Activated CD4-positive, alpha-beta T cell treated with anti-CD3 and anti-CD28 coated beads, Interleukin-2, amount 10 ng/mL, durations not matched to agents 24 days and 14 days (primary cell): ENCODE measurements around the gene CD5L. TPM values are rescaled to one million over a fixed set of nuclear protein-coding genes. Genes with fewer than 3 reads are reported as not detected.

Experiments used
- DNase-seq: peaks from one replicate; pipeline ENCODE4 v3.0.0; 2022
- H3K27ac Mint-ChIP-seq: one replicate; pipeline ENCODE4 v1.8.0; 2022; ENCODE audit warnings: mild to moderate bottlenecking, mixed read lengths
- H3K27me3 Mint-ChIP-seq: one replicate; pipeline ENCODE4 v1.8.0; 2022; ENCODE audit warnings: mixed read lengths
- H3K36me3 Mint-ChIP-seq: one replicate; pipeline ENCODE4 v1.8.0; 2022; ENCODE audit warnings: low read depth, mild to moderate bottlenecking, mixed read lengths
- H3K4me1 Mint-ChIP-seq: one replicate; pipeline ENCODE4 v1.8.0; 2021; ENCODE audit warnings: mixed read lengths
- H3K4me3 Mint-ChIP-seq: one replicate; pipeline ENCODE4 v1.8.0; 2022; ENCODE audit warnings: mild to moderate bottlenecking, moderate library complexity, mixed read lengths
- H3K9me3 Mint-ChIP-seq: one replicate; pipeline ENCODE4 v1.8.0; 2021; ENCODE audit warnings: mixed read lengths
- intact Hi-C: fragments of 100-400 bp; cut with micrococcal nuclease; formaldehyde crosslinking; loops from one replicate; pipeline ENCODE4 v1.15.1; 2023
- total RNA-seq: library from RNA; stranded (reverse); gene quantifications from 2 replicates; pipeline ENCODE4 v1.2.3, GENCODE V29; 2022

Gene CD5L
- total RNA-seq, 1 donor from 2014 or later = not detected

- H3K27ac Mint-ChIP-seq = no peak overlapping the region
- no peaks in the 10 kb centered on the region for H3K36me3 Mint-ChIP-seq
- no peak for DNase-seq
- intact Hi-C loops = no loop called here
- no peaks in the 10 kb centered on the region for H3K9me3 Mint-ChIP-seq
- H3K4me1 Mint-ChIP-seq = no peaks in the 10 kb centered on the region
- H3K4me3 Mint-ChIP-seq = no peak overlapping the region
- peaks cover 4% of the 10 kb centered on the region for H3K27me3 Mint-ChIP-seq
Observed at GRCh38 chr1:157833145-157833544, 8.5 kb downstream of the CD5L start.

- Mint-ChIP-seq H3K4me1 (no peaks in the 10 kb centered on the region), H3K9me3 (no peaks in the 10 kb centered on the region), H3K27ac (no peak overlapping the region), H3K4me3 (no peak overlapping the region), H3K27me3 (peaks cover 6% of the 10 kb centered on the region), H3K36me3 (no peaks in the 10 kb centered on the region)
- DNase-seq = no peak
- intact Hi-C loops = no loop called here
Observed at GRCh38 chr1:157831968-157832626, 9.5 kb downstream of the CD5L start.

GRCh38 chr1:157830887-157831286 is 10.7 kb downstream of the CD5L start:
- H3K27me3 Mint-ChIP-seq = peaks cover 6% of the 10 kb centered on the region
- no peaks in the 10 kb centered on the region for H3K9me3 Mint-ChIP-seq
- H3K27ac Mint-ChIP-seq = no peak overlapping the region
- no peak for DNase-seq
- intact Hi-C loops = no loop called here
- no peaks in the 10 kb centered on the region for H3K4me1 Mint-ChIP-seq
- H3K36me3 Mint-ChIP-seq = no peaks in the 10 kb centered on the region
- H3K4me3 Mint-ChIP-seq = no peak overlapping the region

- Mint-ChIP-seq H3K4me1 (no peaks in the 10 kb centered on the region), H3K27me3 (peaks cover 6% of the 10 kb centered on the region), H3K36me3 (no peaks in the 10 kb centered on the region), H3K27ac (no peak overlapping the region), H3K9me3 (no peaks in the 10 kb centered on the region), H3K4me3 (no peak overlapping the region)
- DNase-seq = no peak
- intact Hi-C loops = no loop called here
Observed at GRCh38 chr1:157829711-157830110, 11.9 kb downstream of the CD5L start.

GRCh38 chr1:157829210-157829609 is 12.4 kb downstream of the CD5L start:
- Mint-ChIP-seq H3K27ac (no peak overlapping the region), H3K27me3 (peaks cover 6% of the 10 kb centered on the region)

GRCh38 chr1:157820299-157820698 is 21.3 kb downstream of the CD5L start:
- peaks cover 2% of the 10 kb centered on the region for H3K27me3 Mint-ChIP-seq
- no peak overlapping the region for H3K27ac Mint-ChIP-seq
- H3K9me3 Mint-ChIP-seq = no peaks in the 10 kb centered on the region
- no peak overlapping the region for H3K4me3 Mint-ChIP-seq
- DNase-seq = no peak
- intact Hi-C loops = no loop called here
- H3K4me1 Mint-ChIP-seq = no peaks in the 10 kb centered on the region
- no peaks in the 10 kb centered on the region for H3K36me3 Mint-ChIP-seq

More at GRCh38 chr1:157829210-157829609, 12.4 kb downstream of the CD5L start:
- Mint-ChIP-seq H3K4me3 (no peak overlapping the region), H3K36me3 (no peaks in the 10 kb centered on the region), H3K9me3 (no peaks in the 10 kb centered on the region), H3K4me1 (no peaks in the 10 kb centered on the region)
- DNase-seq = no peak
- intact Hi-C loops = no loop called here

GRCh38 chr1:157819896-157820295 is 21.7 kb downstream of the CD5L start, which contains the start of gene FCRL1:
Gene FCRL1 (minus strand): TSS chr1:157820120. CDS start chr1:157820037, 83 bp downstream.
- Mint-ChIP-seq H3K36me3 (no peaks in the 10 kb centered on the region), H3K9me3 (no peaks in the 10 kb centered on the region), H3K27ac (no peak within 1 kb of the TSS), H3K4me1 (no peaks in the 10 kb centered on the region), H3K27me3 (peaks cover 2% of the 10 kb centered on the region), H3K4me3 (no peak within 1 kb of the TSS)
- no peak for DNase-seq
- intact Hi-C loops = no loop called here

GRCh38 chr1:157819215-157819614 is 22.4 kb downstream of the CD5L start:
- Mint-ChIP-seq H3K36me3 (no peaks in the 10 kb centered on the region), H3K27me3 (peaks cover 2% of the 10 kb centered on the region), H3K4me1 (no peaks in the 10 kb centered on the region), H3K4me3 (no peak overlapping the region), H3K9me3 (no peaks in the 10 kb centered on the region), H3K27ac (no peak overlapping the region)
- DNase-seq = no peak
- intact Hi-C loops = no loop called here

GRCh38 chr1:157813269-157813668 is 28.3 kb downstream of the CD5L start:
- H3K4me1 Mint-ChIP-seq = no peaks in the 10 kb centered on the region
- intact Hi-C loops = no loop called here
- peaks cover 3% of the 10 kb centered on the region for H3K27me3 Mint-ChIP-seq
- no peak overlapping the region for H3K27ac Mint-ChIP-seq
- peaks cover 5% of the 10 kb centered on the region for H3K9me3 Mint-ChIP-seq
- DNase-seq = no peak
- no peak overlapping the region for H3K4me3 Mint-ChIP-seq
- no peaks in the 10 kb centered on the region for H3K36me3 Mint-ChIP-seq

GRCh38 chr1:157806431-157807149 is 35.0 kb downstream of the CD5L start:
- H3K27me3 Mint-ChIP-seq = peaks cover 7% of the 10 kb centered on the region
- no peak overlapping the region for H3K27ac Mint-ChIP-seq
- no peaks in the 10 kb centered on the region for H3K4me1 Mint-ChIP-seq
- no peak for DNase-seq
- intact Hi-C loops = no loop called here
- H3K9me3 Mint-ChIP-seq = no peaks in the 10 kb centered on the region
- H3K4me3 Mint-ChIP-seq = no peak overlapping the region
- no peaks in the 10 kb centered on the region for H3K36me3 Mint-ChIP-seq

GRCh38 chr1:157803851-157804250 is 37.8 kb downstream of the CD5L start:
- DNase-seq = no peak
- no peaks in the 10 kb centered on the region for H3K9me3 Mint-ChIP-seq
- H3K36me3 Mint-ChIP-seq = no peaks in the 10 kb centered on the region
- peaks cover 7% of the 10 kb centered on the region for H3K27me3 Mint-ChIP-seq
- intact Hi-C loops = no loop called here
- H3K4me1 Mint-ChIP-seq = no peaks in the 10 kb centered on the region
- H3K4me3 Mint-ChIP-seq = no peak overlapping the region
- H3K27ac Mint-ChIP-seq = no peak overlapping the region

- intact Hi-C loops = no loop called here
- H3K27ac Mint-ChIP-seq = no peak overlapping the region
- H3K4me1 Mint-ChIP-seq = no peaks in the 10 kb centered on the region
- no peaks in the 10 kb centered on the region for H3K36me3 Mint-ChIP-seq
- no peak overlapping the region for H3K4me3 Mint-ChIP-seq
- no peaks in the 10 kb centered on the region for H3K27me3 Mint-ChIP-seq
- no peak for DNase-seq
- no peaks in the 10 kb centered on the region for H3K9me3 Mint-ChIP-seq
Observed at GRCh38 chr1:157799996-157800395, 41.6 kb downstream of the CD5L start.

GRCh38 chr1:157798211-157798610 is 43.4 kb downstream of the CD5L start:
- H3K27me3 Mint-ChIP-seq = no peaks in the 10 kb centered on the region
- no peaks in the 10 kb centered on the region for H3K36me3 Mint-ChIP-seq
- H3K4me1 Mint-ChIP-seq = no peaks in the 10 kb centered on the region
- peaks cover 2% of the 10 kb centered on the region for H3K9me3 Mint-ChIP-seq
- no peak overlapping the region for H3K4me3 Mint-ChIP-seq
- intact Hi-C loops = no loop called here
- no peak for DNase-seq
- no peak overlapping the region for H3K27ac Mint-ChIP-seq

GRCh38 chr1:157785248-157785647 is 56.4 kb downstream of the CD5L start:
- Mint-ChIP-seq H3K36me3 (no peaks in the 10 kb centered on the region), H3K27me3 (no peaks in the 10 kb centered on the region), H3K9me3 (no peaks in the 10 kb centered on the region), H3K4me3 (no peak overlapping the region), H3K4me1 (no peaks in the 10 kb centered on the region), H3K27ac (no peak overlapping the region)
- intact Hi-C loops = no loop called here
- DNase-seq = no peak
